Left ventricle myocardium inferior (tissue), 1 donor: Measurements from ENCODE around the gene NDRG4. TPM values are rescaled to one million over a fixed set of nuclear protein-coding genes. Genes with fewer than 3 reads are reported as not detected.

Experiments
- DNase-seq: peaks from one replicate; pipeline ENCODE4 v3.0.0-alpha.2; 2020
- H3K27ac ChIP-seq: fragments of 200-600 bp; replicated peaks from 2 replicates; pipeline ENCODE4 v1.8.0; 2021
- H3K27me3 ChIP-seq: fragments of 200-600 bp; 2 replicates; pipeline ENCODE4 v1.8.0; 2021; ENCODE audit warnings: low read depth
- H3K36me3 ChIP-seq: fragments of 200-600 bp; 2 replicates; pipeline ENCODE4 v1.8.0; 2021
- H3K4me1 ChIP-seq: fragments of 200-600 bp; 2 replicates; pipeline ENCODE4 v1.8.0; 2021
- H3K4me3 ChIP-seq: fragments of 200-600 bp; 2 replicates; pipeline ENCODE4 v1.8.0; 2021; ENCODE audit warnings: mild to moderate bottlenecking, moderate library complexity
- H3K9me3 ChIP-seq: fragments of 200-600 bp; replicated peaks from 2 replicates; pipeline ENCODE4 v1.8.0; 2021
- intact Hi-C: fragments of 100-400 bp; cut with micrococcal nuclease; formaldehyde crosslinking; loops from one replicate; pipeline ENCODE4 v1.11.0; 2022
- total RNA-seq: library from RNA; stranded (reverse); fragmentation: NEBNext Ultra II Directional; extraction: Animal tissue kit (Norgen Biotek cat#: 25700); gene quantifications from one replicate; pipeline ENCODE4 v1.2.1, GENCODE V29; 2021
- TF ChIP-seq, protein P1 (sequence below): fragments of 200-600 bp; IDR thresholded peaks from 2 replicates; pipeline ENCODE4 v1.8.0; 2021; ENCODE audit warnings: antibody characterized with exemption, mild to moderate bottlenecking, borderline replicate concordance
- donor health status: DM: no; HTN: yes; CAD: no; lungs with severe emphysema.

NDRG4 gene
- total RNA-seq, 1 donor from 2014 or later, result 763 TPM

DNA sequence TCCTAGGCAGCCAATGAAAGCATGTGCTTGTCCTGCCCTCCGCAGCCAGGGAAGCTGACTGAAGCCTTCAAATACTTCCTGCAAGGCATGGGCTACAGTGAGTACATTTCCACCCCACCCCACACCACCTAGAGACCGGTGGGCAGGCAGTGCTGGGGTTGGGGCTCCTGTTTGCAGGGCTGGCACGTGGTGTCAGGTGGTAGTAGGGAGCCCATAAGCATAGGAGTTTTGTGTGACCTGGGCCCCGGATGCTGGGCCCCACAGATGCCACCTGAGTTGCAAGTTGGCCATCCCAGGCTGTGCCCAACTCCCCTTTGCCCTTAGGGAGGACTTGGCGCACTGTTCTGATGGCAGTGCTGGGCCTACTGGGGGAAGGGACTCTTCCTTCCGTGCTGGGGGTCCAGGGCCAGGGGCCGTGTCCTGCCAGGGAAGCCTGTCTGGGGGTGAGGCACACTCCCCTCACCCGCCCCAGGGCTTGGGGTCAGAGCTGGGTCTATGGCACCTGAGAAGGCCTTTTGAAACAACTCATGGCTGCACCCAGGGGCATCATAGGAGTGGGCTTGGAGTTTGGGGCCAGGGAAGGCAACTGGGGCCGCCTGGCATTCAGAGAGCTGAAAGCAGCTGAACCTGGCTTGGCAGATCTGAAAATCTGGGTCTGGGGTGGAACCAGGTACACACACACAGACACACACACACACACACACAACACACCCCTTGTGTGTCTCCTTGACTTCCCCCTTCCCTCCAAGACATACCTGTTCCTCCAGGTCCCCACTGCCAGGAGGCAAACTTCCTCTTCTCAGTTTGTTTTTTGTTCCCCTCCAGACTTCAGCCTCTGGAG lies 9.5 kb downstream of the NDRG4 start:
- H3K4me3 ChIP-seq, result no peak overlapping the region
- intact Hi-C loops, result no loop called here
- H3K36me3 ChIP-seq, result peaks cover 43% of the 10 kb centered on the region
- TF ChIP-seq, protein P1, sequence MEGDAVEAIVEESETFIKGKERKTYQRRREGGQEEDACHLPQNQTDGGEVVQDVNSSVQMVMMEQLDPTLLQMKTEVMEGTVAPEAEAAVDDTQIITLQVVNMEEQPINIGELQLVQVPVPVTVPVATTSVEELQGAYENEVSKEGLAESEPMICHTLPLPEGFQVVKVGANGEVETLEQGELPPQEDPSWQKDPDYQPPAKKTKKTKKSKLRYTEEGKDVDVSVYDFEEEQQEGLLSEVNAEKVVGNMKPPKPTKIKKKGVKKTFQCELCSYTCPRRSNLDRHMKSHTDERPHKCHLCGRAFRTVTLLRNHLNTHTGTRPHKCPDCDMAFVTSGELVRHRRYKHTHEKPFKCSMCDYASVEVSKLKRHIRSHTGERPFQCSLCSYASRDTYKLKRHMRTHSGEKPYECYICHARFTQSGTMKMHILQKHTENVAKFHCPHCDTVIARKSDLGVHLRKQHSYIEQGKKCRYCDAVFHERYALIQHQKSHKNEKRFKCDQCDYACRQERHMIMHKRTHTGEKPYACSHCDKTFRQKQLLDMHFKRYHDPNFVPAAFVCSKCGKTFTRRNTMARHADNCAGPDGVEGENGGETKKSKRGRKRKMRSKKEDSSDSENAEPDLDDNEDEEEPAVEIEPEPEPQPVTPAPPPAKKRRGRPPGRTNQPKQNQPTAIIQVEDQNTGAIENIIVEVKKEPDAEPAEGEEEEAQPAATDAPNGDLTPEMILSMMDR, result no peak
- H3K27me3 ChIP-seq, result no peaks in the 10 kb centered on the region
- H3K4me1 ChIP-seq, result peaks cover 13% of the 10 kb centered on the region
- no peak for DNase-seq
- H3K27ac ChIP-seq, result peak overlapping the region; percentile 16
- H3K9me3 ChIP-seq, result no peaks in the 10 kb centered on the region

DNA sequence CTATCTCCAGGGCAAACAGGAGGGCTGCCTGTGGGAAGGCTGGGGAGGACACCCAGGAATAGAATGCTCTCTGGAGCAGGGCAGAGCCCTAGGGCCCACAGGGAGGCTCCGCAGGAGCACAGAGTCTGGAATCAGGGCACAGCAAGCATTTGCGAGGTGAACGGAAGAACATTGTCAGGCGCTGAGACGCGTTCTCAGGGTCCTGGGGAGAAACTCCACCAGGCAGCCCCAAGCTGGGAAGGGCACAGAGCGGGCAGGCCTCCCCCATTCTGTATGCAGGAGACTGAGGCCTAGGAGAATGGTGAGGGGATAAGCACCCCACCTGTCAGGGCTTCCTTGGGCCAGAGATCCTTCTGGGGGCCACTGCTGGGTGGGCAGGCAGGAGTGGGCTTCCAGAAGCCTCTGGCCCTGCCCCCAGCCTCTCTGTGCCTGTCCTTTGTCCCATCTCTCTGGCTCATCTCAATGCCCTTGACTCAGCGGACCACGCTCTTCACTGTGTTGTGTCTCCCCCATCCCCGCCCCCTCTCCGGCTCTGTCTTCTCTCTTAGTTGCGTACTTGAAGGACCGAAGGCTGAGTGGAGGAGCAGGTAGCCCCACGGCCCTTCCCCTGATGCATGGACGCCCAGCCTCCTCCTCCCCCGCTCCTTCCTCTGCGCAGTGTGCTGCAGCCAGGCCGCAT lies 10.3 kb downstream of the NDRG4 start:
- TF ChIP-seq, protein P1, result no peak
- peak overlapping the region; percentile 16 for H3K27ac ChIP-seq
- H3K27me3 ChIP-seq, result no peaks in the 10 kb centered on the region
- peaks cover 39% of the 10 kb centered on the region for H3K36me3 ChIP-seq
- no peak for DNase-seq
- H3K9me3 ChIP-seq, result no peaks in the 10 kb centered on the region
- H3K4me3 ChIP-seq, result no peak overlapping the region
- intact Hi-C loops, result no loop called here
- H3K4me1 ChIP-seq, result peaks cover 20% of the 10 kb centered on the region

DNA sequence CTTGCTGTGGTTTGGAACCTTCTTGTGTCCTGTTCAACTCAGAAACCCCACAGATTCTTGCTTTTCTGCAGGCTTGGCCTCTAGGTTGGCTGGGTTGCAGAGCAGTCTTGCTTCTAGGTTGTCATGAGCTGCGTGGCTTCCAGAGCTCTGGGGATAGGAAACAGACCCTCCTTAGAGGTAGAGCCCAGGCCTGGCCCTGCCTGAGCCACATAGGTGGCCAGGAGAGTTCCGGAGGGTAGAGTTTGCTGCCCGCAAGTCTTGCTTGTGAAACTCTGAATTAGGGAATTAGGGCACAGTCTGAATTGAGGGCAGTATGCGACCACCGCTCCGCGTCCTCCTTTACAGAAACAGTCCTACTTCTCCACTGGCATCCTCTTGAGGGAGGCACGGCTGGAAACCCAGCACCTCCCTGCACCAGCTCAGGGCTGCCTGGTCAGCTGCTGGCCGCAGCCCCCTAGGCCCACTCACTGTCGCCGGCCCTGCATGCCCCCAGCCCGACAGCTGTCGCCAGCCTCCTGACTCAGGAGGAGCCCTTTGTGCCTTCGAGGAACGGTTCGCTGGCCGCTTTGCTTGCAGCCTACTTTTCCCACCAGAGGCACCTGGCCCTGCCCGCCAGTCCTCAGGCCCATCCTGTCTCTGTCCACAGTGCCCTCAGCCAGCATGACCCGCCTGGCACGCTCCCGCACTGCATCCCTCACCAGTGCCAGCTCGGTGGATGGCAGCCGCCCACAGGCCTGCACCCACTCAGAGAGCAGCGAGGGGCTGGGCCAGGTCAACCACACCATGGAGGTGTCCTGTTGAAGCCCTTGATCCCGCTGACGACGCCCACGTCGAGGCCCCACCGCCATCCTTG lies 11.1 kb downstream of the NDRG4 start:
- peaks cover 39% of the 10 kb centered on the region for H3K36me3 ChIP-seq
- intact Hi-C loops, result no loop called here

DNA sequence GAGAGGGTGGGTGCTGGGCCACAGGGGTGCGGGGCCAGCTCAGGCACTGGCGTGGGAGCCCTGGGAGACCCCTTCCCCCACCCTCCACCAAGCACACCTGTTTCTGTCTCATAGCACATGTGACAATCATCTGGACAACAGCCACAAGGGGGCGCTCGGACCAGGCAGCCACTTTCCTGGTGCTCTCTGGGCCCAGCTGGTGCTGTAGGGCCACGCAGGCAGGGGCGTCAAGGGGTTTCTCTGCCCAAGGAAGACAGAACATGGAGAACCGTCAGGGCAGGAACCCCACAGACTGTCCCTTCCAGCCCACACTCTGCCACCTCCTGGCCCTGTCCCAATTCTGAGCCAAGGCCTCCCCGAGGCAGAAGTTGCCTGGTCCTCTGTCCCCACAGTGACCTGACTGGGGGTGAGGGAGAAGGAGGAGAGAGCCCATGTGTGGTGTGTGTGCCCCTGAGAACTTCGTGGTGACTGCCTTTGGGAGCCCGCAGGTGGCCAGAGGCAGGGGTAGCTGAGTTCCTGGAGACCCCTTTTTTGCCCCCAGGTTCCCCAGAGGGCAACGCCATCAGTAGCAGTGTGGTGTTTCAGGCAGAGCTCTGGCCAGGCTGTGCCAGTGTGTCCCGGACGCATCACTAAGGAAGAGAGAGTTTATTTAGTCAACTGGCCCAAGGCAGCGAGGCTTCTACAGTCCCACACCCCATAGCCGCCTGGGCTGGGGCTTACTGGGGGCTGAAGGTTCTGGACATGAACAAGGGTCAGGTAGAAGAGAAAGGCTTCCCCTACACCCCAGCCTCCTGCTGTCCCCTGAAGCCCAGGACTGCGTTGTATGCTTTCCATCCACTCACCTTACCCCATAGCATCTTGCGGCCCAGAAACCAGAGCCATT lies 12.2 kb downstream of the NDRG4 start:
- TF ChIP-seq, protein P1, result peak; percentile 81
- peak; percentile 75 for DNase-seq
- Histone ChIP-seq H3K36me3 (peaks cover 36% of the 10 kb centered on the region), H3K27ac (peak overlapping the region; percentile 25), H3K27me3 (no peaks in the 10 kb centered on the region), H3K9me3 (no peaks in the 10 kb centered on the region), H3K4me1 (peaks cover 33% of the 10 kb centered on the region), H3K4me3 (no peak overlapping the region)
- intact Hi-C loops, result no loop called here

More for the DNA sequence above, 11.1 kb downstream of the NDRG4 start:
- TF ChIP-seq, protein P1, result no peak
- H3K27me3 ChIP-seq, result no peaks in the 10 kb centered on the region
- H3K27ac ChIP-seq, result peak overlapping the region; percentile 25
- DNase-seq, result no peak
- peaks cover 25% of the 10 kb centered on the region for H3K4me1 ChIP-seq
- H3K4me3 ChIP-seq, result no peak overlapping the region
- no peaks in the 10 kb centered on the region for H3K9me3 ChIP-seq
